Left lung (tissue), 10 donors: ENCODE data around the gene TGM3. TPM values are rescaled to one million over a fixed set of nuclear protein-coding genes. Genes with fewer than 3 reads are reported as not detected.

Experiments used
- ATAC-seq: fragments of 200-7000 bp; cut with Tn5 transposase; one replicate; pipeline ENCODE4 v1.9.1; 2020; ENCODE audit warnings: moderate library complexity
- DNase-seq, 4 donors: peaks; one replicate each; pipeline ENCODE4 v3.0.0-alpha.2; 2013 to 2020
- H3K27ac ChIP-seq, 2 donors: fragments of 200-600 bp; sonication (generic) in 1 of 2; one replicate each; pipeline versions ENCODE4 v1.5.0 to v1.8.0; 2020 to 2021
- H3K27me3 ChIP-seq, 2 donors: fragments of 200-600 bp; sonication (generic) in 1 of 2; one replicate each; pipeline versions ENCODE4 v1.5.0 to v1.8.0; 2020 to 2021
- H3K36me3 ChIP-seq, 2 donors: fragments of 200-600 bp; sonication (generic) in 1 of 2; one replicate each; pipeline versions ENCODE4 v1.5.0 to v1.8.0; 2020 to 2021
- H3K4me1 ChIP-seq, 2 donors: fragments of 200-600 bp; one replicate each; pipeline ENCODE4 v1.8.0; 2021
- H3K4me3 ChIP-seq, 2 donors: fragments of 200-600 bp; sonication (generic) in 1 of 2; one replicate each; pipeline versions ENCODE4 v1.5.0 to v1.8.0; 2020 to 2021; ENCODE audit warnings: mild to moderate bottlenecking in 1 of 2
- H3K9me3 ChIP-seq, 2 donors: fragments of 200-600 bp; sonication (generic) in 1 of 2; one replicate each; pipeline versions ENCODE4 v1.5.0 to v1.8.0; 2020 to 2021
- CTCF ChIP-seq, 2 donors: fragments of 200-600 bp; sonication (generic) in 1 of 2; IDR thresholded peaks; one replicate each; pipeline versions ENCODE4 v1.5.0 to v1.8.0; 2021; ENCODE audit warnings: antibody characterized with exemption in 2 of 2
- intact Hi-C, 2 donors: fragments of 100-400 bp; cut with DNase I; formaldehyde crosslinking; loops; one replicate each; pipeline versions ENCODE4 v1.11.2 to v1.14.2; 2022
- polyA plus RNA-seq, 6 donors: library from polyadenylated mRNA; unstranded; fragments of 120-200 nt; gene quantifications; one replicate each; pipeline ENCODE4 v1.2.1, GENCODE V29; 2013; ENCODE audit not compliant: insufficient read length in 6 of 6
- total RNA-seq, 2 donors: library from RNA; stranded (reverse); fragmentation: NEBNext Ultra II Directional; extraction: Animal tissue kit (Norgen Biotek cat#: 25700); gene quantifications; one replicate each; pipeline ENCODE4 v1.2.1, GENCODE V29; 2021
- donor health status: DM: no; HTN: yes; CAD: no.
- donor health status: DM: no; HTN: no; CAD: no.

TGM3 gene
- total and polyA plus RNA-seq, 8 donors: 0.20 to 0.37 (median 0.27) TPM; not detected in 3

DNA sequence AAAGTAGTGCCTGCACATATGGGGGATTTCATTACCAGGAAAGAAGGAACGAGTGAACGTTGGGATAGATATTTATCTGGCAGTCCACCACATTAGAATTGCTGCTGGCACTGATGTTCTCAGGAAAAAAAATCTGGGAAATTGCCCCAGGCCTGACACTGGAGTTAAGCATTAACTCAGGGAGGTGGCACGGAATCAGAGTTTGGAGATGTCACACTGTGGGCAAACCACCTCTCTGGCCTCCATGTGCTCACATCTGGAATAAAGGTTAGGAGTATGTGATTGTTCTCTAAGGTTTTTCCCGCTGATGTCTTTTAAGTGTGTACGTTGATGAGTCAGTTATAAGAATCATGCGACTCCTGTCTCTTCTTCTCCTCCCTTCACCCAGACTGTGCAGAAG lies 7.9 kb downstream of the TGM3 start:
- DNase-seq: no peak
- no peaks in the 10 kb centered on the region for H3K36me3 ChIP-seq
- peaks cover 0 to 11% of the 10 kb centered on the region in 2 donors for H3K27me3 ChIP-seq
- peaks cover 0 to 34% of the 10 kb centered on the region in 2 donors for H3K4me1 ChIP-seq
- H3K9me3 ChIP-seq: no peaks in the 10 kb centered on the region
- TF ChIP-seq CTCF (IDR thresholded peaks at IDR 0.05): no peak
- intact Hi-C loops: no loop called here
- no peak for ATAC-seq
- H3K4me3 ChIP-seq: no peak overlapping the region
- no peak overlapping the region for H3K27ac ChIP-seq

DNA sequence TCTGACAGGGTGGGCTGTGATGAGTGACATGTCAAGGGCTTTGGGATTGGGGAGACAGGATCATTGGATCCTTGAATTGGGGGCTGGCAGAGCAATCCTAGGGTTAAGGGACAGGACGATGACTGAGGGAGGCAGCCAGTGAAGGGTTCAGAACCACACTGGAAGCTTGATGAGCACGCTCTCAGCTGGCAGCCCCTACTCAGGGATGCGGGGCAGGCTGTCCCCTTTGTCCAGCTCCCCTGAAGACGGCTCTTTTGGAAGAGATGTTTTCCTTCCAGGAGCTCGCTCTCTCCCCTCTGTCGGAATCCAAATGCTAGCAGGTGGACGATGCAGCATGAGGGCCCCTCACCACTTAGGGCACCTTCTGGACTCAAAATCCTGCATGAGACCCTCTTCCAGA lies 8.4 kb downstream of the TGM3 start:
- no peaks in the 10 kb centered on the region for H3K36me3 ChIP-seq
- no peak overlapping the region for H3K4me3 ChIP-seq
- intact Hi-C loops: no loop called here
- ATAC-seq: no peak
- peaks cover 0 to 11% of the 10 kb centered on the region in 2 donors for H3K27me3 ChIP-seq
- DNase-seq: no peak
- H3K4me1 ChIP-seq: peaks cover 0 to 29% of the 10 kb centered on the region in 2 donors
- H3K27ac ChIP-seq: no peak overlapping the region
- H3K9me3 ChIP-seq: no peaks in the 10 kb centered on the region
- no peak for TF ChIP-seq CTCF (IDR thresholded peaks at IDR 0.05)

DNA sequence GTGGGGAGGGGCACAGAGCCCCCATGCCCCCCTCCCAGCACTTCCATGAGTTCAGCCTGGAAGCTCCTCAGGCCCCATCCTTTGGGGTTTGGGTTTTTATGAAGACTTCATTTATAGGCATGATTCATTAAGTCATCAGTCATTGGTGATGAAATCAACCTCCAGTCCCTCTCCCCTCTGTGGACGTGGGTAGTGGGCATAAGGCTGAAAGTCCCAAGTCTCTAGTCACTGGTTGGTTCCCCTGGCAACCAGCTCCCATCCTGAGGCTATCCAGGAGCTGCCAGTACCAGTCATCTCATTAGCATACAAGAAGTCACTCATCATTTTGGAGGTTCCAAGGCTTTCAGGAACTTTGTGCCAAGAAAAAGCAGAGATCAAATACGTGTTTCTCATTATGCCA lies 9.2 kb downstream of the TGM3 start:
- intact Hi-C loops: no loop called here
- TF ChIP-seq CTCF (IDR thresholded peaks at IDR 0.05): no peak

DNA sequence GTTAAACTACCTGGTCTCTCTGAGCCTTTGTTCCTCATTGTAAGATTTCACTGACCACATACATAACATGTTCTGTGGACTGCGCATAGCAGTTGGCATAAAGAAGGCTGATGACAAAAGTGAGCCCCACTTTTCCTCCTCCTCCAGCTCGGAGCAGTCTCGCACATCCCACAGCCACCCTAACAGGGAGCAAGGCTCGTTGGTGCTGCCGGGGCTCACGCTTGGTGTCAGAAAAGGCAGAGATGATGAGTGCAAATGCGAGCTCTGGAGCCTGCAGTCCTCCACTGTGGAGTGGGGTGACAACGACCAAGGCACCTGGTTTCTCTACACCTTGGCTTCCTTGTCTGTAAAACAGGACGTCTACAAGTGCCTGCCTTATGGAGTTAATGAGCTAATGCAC lies 9.7 kb downstream of the TGM3 start:
- H3K4me1 ChIP-seq: peaks cover 0 to 16% of the 10 kb centered on the region in 2 donors
- peaks cover 0 to 11% of the 10 kb centered on the region in 2 donors for H3K27me3 ChIP-seq
- H3K36me3 ChIP-seq: no peaks in the 10 kb centered on the region
- DNase-seq: no peak
- ATAC-seq: no peak
- no peak for TF ChIP-seq CTCF (IDR thresholded peaks at IDR 0.05)
- no peak overlapping the region for H3K27ac ChIP-seq
- H3K9me3 ChIP-seq: no peaks in the 10 kb centered on the region
- intact Hi-C loops: no loop called here
- H3K4me3 ChIP-seq: no peak overlapping the region

More for the DNA sequence above, 9.2 kb downstream of the TGM3 start:
- DNase-seq (no peak), ATAC-seq (no peak)
- Histone ChIP-seq H3K27me3 (peaks cover 0 to 11% of the 10 kb centered on the region in 2 donors), H3K9me3 (no peaks in the 10 kb centered on the region), H3K27ac (no peak overlapping the region), H3K4me1 (peaks cover 0 to 21% of the 10 kb centered on the region in 2 donors), H3K4me3 (no peak overlapping the region), H3K36me3 (no peaks in the 10 kb centered on the region)

GRCh38 chr20:2305946-2306345 lies 10.1 kb downstream of the TGM3 start:
- Histone ChIP-seq H3K27me3 (peaks cover 0 to 11% of the 10 kb centered on the region in 2 donors), H3K9me3 (no peaks in the 10 kb centered on the region), H3K36me3 (no peaks in the 10 kb centered on the region), H3K27ac (no peak overlapping the region), H3K4me3 (no peak overlapping the region), H3K4me1 (peaks cover 0 to 15% of the 10 kb centered on the region in 2 donors)
- TF ChIP-seq CTCF (IDR thresholded peaks at IDR 0.05): no peak
- ATAC-seq (no peak), DNase-seq (no peak)
- intact Hi-C loops: no loop called here
